ENCODE results near the gene BLOC1S1. TPM values are rescaled to one million over a fixed set of nuclear protein-coding genes. Genes with fewer than 3 reads are reported as not detected.

BLOC1S1 gene
- total and polyA plus RNA-seq, 9 of the 15 experiments (the other 6 are each of a cell fraction or from before 2014, with no cell fraction given) = 75.2 to 161 (median 98.8) TPM

GRCh38 chr12:55696796-55697462, 18.9 kb upstream of the BLOC1S1 start:
- TF ChIP-seq, protein P1, sequence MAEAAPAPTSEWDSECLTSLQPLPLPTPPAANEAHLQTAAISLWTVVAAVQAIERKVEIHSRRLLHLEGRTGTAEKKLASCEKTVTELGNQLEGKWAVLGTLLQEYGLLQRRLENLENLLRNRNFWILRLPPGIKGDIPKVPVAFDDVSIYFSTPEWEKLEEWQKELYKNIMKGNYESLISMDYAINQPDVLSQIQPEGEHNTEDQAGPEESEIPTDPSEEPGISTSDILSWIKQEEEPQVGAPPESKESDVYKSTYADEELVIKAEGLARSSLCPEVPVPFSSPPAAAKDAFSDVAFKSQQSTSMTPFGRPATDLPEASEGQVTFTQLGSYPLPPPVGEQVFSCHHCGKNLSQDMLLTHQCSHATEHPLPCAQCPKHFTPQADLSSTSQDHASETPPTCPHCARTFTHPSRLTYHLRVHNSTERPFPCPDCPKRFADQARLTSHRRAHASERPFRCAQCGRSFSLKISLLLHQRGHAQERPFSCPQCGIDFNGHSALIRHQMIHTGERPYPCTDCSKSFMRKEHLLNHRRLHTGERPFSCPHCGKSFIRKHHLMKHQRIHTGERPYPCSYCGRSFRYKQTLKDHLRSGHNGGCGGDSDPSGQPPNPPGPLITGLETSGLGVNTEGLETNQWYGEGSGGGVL (CRISPR knock-in tag; IDR thresholded peaks at IDR 0.05) = no peak
- TF ChIP-seq, protein P2, sequence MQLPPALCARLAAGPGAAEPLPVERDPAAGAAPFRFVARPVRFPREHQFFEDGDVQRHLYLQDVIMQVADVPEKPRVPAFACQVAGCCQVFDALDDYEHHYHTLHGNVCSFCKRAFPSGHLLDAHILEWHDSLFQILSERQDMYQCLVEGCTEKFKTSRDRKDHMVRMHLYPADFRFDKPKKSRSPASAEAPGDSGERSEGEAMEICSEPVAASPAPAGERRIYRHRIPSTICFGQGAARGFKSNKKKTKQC (CRISPR knock-in tag; IDR thresholded peaks at IDR 0.05) = no peak
- TF ChIP-seq ZEB2 (IDR thresholded peaks at IDR 0.05) (no peak), EZH2 (IDR thresholded peaks at IDR 0.05; ENCODE audit: borderline replicate concordance, low read depth, low read length) (no peak), HNRNPK (IDR thresholded peaks at IDR 0.05; ENCODE audit: low read depth, low read length, poor library complexity, severe bottlenecking) (no peak), CHD2 (IDR thresholded peaks at IDR 0.05; ENCODE audit: low read depth, low read length) (no peak), ZNF124 (CRISPR knock-in tag; IDR thresholded peaks at IDR 0.05) (no peak), BCOR (IDR thresholded peaks at IDR 0.05) (no peak), EWSR1 (IDR thresholded peaks at IDR 0.05; ENCODE audit: borderline replicate concordance, low read depth, partially characterized antibody) (no peak), SIRT6 (IDR thresholded peaks at IDR 0.05; ENCODE audit: low read depth, low read length) (no peak), ZNF143 (CRISPR knock-in tag; IDR thresholded peaks at IDR 0.05) (no peak)
- TF ChIP-seq, protein P3, sequence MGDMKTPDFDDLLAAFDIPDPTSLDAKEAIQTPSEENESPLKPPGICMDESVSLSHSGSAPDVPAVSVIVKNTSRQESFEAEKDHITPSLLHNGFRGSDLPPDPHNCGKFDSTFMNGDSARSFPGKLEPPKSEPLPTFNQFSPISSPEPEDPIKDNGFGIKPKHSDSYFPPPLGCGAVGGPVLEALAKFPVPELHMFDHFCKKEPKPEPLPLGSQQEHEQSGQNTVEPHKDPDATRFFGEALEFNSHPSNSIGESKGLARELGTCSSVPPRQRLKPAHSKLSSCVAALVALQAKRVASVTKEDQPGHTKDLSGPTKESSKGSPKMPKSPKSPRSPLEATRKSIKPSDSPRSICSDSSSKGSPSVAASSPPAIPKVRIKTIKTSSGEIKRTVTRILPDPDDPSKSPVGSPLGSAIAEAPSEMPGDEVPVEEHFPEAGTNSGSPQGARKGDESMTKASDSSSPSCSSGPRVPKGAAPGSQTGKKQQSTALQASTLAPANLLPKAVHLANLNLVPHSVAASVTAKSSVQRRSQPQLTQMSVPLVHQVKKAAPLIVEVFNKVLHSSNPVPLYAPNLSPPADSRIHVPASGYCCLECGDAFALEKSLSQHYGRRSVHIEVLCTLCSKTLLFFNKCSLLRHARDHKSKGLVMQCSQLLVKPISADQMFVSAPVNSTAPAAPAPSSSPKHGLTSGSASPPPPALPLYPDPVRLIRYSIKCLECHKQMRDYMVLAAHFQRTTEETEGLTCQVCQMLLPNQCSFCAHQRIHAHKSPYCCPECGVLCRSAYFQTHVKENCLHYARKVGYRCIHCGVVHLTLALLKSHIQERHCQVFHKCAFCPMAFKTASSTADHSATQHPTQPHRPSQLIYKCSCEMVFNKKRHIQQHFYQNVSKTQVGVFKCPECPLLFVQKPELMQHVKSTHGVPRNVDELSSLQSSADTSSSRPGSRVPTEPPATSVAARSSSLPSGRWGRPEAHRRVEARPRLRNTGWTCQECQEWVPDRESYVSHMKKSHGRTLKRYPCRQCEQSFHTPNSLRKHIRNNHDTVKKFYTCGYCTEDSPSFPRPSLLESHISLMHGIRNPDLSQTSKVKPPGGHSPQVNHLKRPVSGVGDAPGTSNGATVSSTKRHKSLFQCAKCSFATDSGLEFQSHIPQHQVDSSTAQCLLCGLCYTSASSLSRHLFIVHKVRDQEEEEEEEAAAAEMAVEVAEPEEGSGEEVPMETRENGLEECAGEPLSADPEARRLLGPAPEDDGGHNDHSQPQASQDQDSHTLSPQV (IDR thresholded peaks at IDR 0.05) = no peak
- TF ChIP-seq, protein P4, sequence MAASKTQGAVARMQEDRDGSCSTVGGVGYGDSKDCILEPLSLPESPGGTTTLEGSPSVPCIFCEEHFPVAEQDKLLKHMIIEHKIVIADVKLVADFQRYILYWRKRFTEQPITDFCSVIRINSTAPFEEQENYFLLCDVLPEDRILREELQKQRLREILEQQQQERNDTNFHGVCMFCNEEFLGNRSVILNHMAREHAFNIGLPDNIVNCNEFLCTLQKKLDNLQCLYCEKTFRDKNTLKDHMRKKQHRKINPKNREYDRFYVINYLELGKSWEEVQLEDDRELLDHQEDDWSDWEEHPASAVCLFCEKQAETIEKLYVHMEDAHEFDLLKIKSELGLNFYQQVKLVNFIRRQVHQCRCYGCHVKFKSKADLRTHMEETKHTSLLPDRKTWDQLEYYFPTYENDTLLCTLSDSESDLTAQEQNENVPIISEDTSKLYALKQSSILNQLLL (CRISPR knock-in tag; IDR thresholded peaks at IDR 0.05; ENCODE audit: borderline replicate concordance) = no peak
- Histone ChIP-seq H3K9me3 (replicated peaks; ENCODE audit: control insufficient read depth, insufficient read depth, low read depth, low read length) (no peaks in the 10 kb centered on the region), H3K4me1 (replicated peaks in 1 of 2; ENCODE audit: control insufficient read depth in 2 of 2, insufficient read depth in 2 of 2, low read length in 2 of 2) (peaks cover 0 to 18% of the 10 kb centered on the region in 2 experiments; a peak in 2 of 5 replicates), H3K79me2 (ENCODE audit: control insufficient read depth, insufficient read depth, low read length) (no peaks in the 10 kb centered on the region), H3K9me1 (ENCODE audit: control insufficient read depth, insufficient read depth, low read length) (no peaks in the 10 kb centered on the region), H3K4me2 (ENCODE audit: insufficient read depth, low read length) (0 out of 2 replicates have a peak overlapping the region, but pooled peaks have one; percentile 14), H2AFZ (ENCODE audit: low read depth, low read length) (no peak overlapping the region), H4K20me1 (replicated peaks; ENCODE audit: control insufficient read depth, insufficient read depth, low read length) (no peaks in the 10 kb centered on the region; the same call in 1 of the 2 replicates), H3K27ac (ENCODE audit: extremely low read depth, low read depth, low read length) (no peak overlapping the region), H3K4me3 (no peak overlapping the region), H3K9ac (ENCODE audit: insufficient read depth in 1 of 2, low read depth in 2 of 2, low read length in 2 of 2) (peak overlapping the region in 1 of 2 experiments; percentile 73; a peak in 1 of 4 replicates), H3K36me3 (ENCODE audit: control insufficient read depth, insufficient read depth, low read length) (no peaks in the 10 kb centered on the region), H3K27me3 (ENCODE audit: control insufficient read depth in 2 of 2, insufficient read depth in 2 of 2, low read length in 2 of 2) (peaks cover 20 to 70% of the 10 kb centered on the region in 2 experiments; a peak in 4 of 5 replicates)
- no peak for FAIRE-seq
- POLR2A ChIA-PET = interaction anchor here (0.9 to 2.0 kb wide), 3 partner anchors 9 to 30 kb away, joined by 3 to 9 read pairs (median 9); no protein-coding TSS in a partner anchor
- CTCF ChIA-PET (ENCODE audit: low intra/inter-chr PET ratio) = no interaction called here
- in situ Hi-C loops (cut with MboI) = no loop called here
- BruUV-seq (replicated peaks) = no TSS peak
- intact Hi-C loops (cut with micrococcal nuclease) = no loop called here
- no peak for DNase-seq (ENCODE audit: extremely low read depth in 1 of 4, low spot score in 3 of 4)
- 6% methylated on average over 12 of the region's 19 CpGs for WGBS (ENCODE audit: insufficient coverage, low coverage, missing lambda C conversion rate)
- ATAC-seq = no peak
